ENCODE measurements around the gene MPZ. TPM values are rescaled to one million over a fixed set of nuclear protein-coding genes. Genes with fewer than 3 reads are reported as not detected.

Gene MPZ
- total RNA-seq, 1 donor from 2014 or later, result 3.7 TPM

GRCh38 chr1:161285521-161285920 is 24.2 kb downstream of the MPZ start:
- Histone ChIP-seq H3K4me3 (no peak overlapping the region), H3K4me1 (no peaks in the 10 kb centered on the region), H3K27ac (no peak overlapping the region), H3K9me3 (no peaks in the 10 kb centered on the region), H3K36me3 (no peaks in the 10 kb centered on the region), H3K27me3 (no peaks in the 10 kb centered on the region)
- TF ChIP-seq CTCF (IDR thresholded peaks at IDR 0.05) (no peak), POLR2A (IDR thresholded peaks at IDR 0.05) (no peak), POLR2AphosphoS5 (IDR thresholded peaks at IDR 0.05; ENCODE audit: insufficient read depth in 1 of 2, low read depth in 1 of 2) (no peak)
- DNase-seq (ENCODE audit: extremely low spot score in 2 of 2), result no peak
- intact Hi-C loops (cut with DNase I), result loop anchor here (2.0 kb wide), 1 partner anchor 55 kb away; no protein-coding TSS in a partner anchor

- Histone ChIP-seq H3K27me3 (no peaks in the 10 kb centered on the region), H3K4me1 (no peaks in the 10 kb centered on the region)
- DNase-seq (ENCODE audit: extremely low spot score in 2 of 2), result no peak
These were observed 24.7 kb downstream of the MPZ start for GRCh38 chr1:161285113-161285512.

GRCh38 chr1:161282991-161283390 is 26.8 kb downstream of the MPZ start:
- Histone ChIP-seq H3K36me3 (no peaks in the 10 kb centered on the region), H3K4me3 (no peak overlapping the region), H3K27me3 (no peaks in the 10 kb centered on the region), H3K4me1 (no peaks in the 10 kb centered on the region), H3K27ac (no peak overlapping the region), H3K9me3 (no peaks in the 10 kb centered on the region)
- intact Hi-C loops (cut with DNase I), result no loop called here
- DNase-seq (ENCODE audit: extremely low spot score in 2 of 2), result no peak
- TF ChIP-seq POLR2AphosphoS5 (IDR thresholded peaks at IDR 0.05; ENCODE audit: insufficient read depth in 1 of 2, low read depth in 1 of 2) (no peak), CTCF (IDR thresholded peaks at IDR 0.05) (no peak), POLR2A (IDR thresholded peaks at IDR 0.05) (no peak)

More at GRCh38 chr1:161285113-161285512, 24.7 kb downstream of the MPZ start:
- Histone ChIP-seq H3K36me3 (no peaks in the 10 kb centered on the region), H3K4me3 (no peak overlapping the region), H3K27ac (no peak overlapping the region), H3K9me3 (no peaks in the 10 kb centered on the region)
- intact Hi-C loops (cut with DNase I), result loop anchor here (2.0 kb wide), 1 partner anchor 54 kb away; no protein-coding TSS in a partner anchor
- no peak for TF ChIP-seq CTCF (IDR thresholded peaks at IDR 0.05)

- TF ChIP-seq POLR2AphosphoS5 (IDR thresholded peaks at IDR 0.05; ENCODE audit: insufficient read depth in 1 of 2, low read depth in 1 of 2) (no peak), POLR2A (IDR thresholded peaks at IDR 0.05) (no peak), CTCF (IDR thresholded peaks at IDR 0.05) (no peak)
- intact Hi-C loops (cut with DNase I), result no loop called here
- H3K4me1 ChIP-seq, result no peaks in the 10 kb centered on the region
These were observed 34.9 kb downstream of the MPZ start for GRCh38 chr1:161274874-161275273.

GRCh38 chr1:161273402-161273801 is 36.4 kb downstream of the MPZ start:
- H3K27me3 ChIP-seq, result no peaks in the 10 kb centered on the region
- H3K27ac ChIP-seq, result no peak overlapping the region
- intact Hi-C loops (cut with DNase I), result no loop called here
- H3K4me3 ChIP-seq, result no peak overlapping the region
- TF ChIP-seq CTCF (IDR thresholded peaks at IDR 0.05) (no peak), POLR2AphosphoS5 (IDR thresholded peaks at IDR 0.05; ENCODE audit: insufficient read depth in 1 of 2, low read depth in 1 of 2) (no peak), POLR2A (IDR thresholded peaks at IDR 0.05) (no peak)
- DNase-seq (ENCODE audit: extremely low spot score in 2 of 2), result no peak
- no peaks in the 10 kb centered on the region for H3K36me3 ChIP-seq
- no peaks in the 10 kb centered on the region for H3K4me1 ChIP-seq
- H3K9me3 ChIP-seq, result no peaks in the 10 kb centered on the region

More at GRCh38 chr1:161274874-161275273, 34.9 kb downstream of the MPZ start:
- H3K36me3 ChIP-seq, result no peaks in the 10 kb centered on the region
- no peaks in the 10 kb centered on the region for H3K9me3 ChIP-seq
- DNase-seq (ENCODE audit: extremely low spot score in 2 of 2), result no peak
- no peaks in the 10 kb centered on the region for H3K27me3 ChIP-seq
- no peak overlapping the region for H3K4me3 ChIP-seq
- H3K27ac ChIP-seq, result no peak overlapping the region

Measured in vagina (tissue), 2 donors.